Measurements from ENCODE around the gene TLCD5.

Gene TLCD5

GRCh38 chr11:120335908-120336640 lies 11.0 kb downstream of the TLCD5 start, which contains the start of gene ARHGEF12:
TSS of gene ARHGEF12 (plus strand) at chr11:120336413. CDS start at chr11:120337244, 831 bp downstream.
- DNase-seq (ENCODE audit: insufficient read length, low spot score): peak; percentile 78
- peak; percentile 48 for FAIRE-seq

- FAIRE-seq (peak; percentile 78), DNase-seq (ENCODE audit: insufficient read length, low spot score) (no peak)
Measured at GRCh38 chr11:120336641-120337354, 11.7 kb downstream of the TLCD5 start.

- DNase-seq (ENCODE audit: insufficient read length, low spot score): no peak
- peak; percentile 39 for FAIRE-seq
Measured at GRCh38 chr11:120337355-120338106, 12.4 kb downstream of the TLCD5 start.

GRCh38 chr11:120338107-120338933 lies 13.2 kb downstream of the TLCD5 start:
- DNase-seq (ENCODE audit: insufficient read length, low spot score) (no peak), FAIRE-seq (no peak)

DNA sequence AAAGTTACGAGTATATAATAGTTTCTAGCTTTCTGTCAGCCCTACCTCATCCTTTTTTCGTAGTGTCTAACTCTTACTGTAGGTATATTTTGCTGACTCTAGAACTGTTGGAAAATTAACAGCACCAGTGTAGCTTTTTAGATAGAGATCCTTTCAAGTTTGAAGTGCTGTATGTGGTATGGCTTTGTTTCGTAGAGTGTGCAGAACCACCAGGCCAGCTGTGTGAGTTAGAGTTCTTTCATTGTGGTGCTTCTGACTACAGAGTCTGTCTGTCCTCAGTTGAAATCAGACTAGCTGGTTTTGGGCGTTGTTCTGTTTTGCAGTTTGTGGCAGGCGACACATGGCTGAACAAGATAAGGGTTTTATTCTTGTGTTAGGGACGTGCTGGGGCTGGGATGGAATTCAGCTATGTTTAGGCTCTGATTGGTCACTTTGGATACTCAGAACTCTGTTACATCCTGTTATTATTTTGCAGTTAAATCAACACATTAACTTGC lies 14.3 kb downstream of the TLCD5 start:
- FAIRE-seq (no peak), DNase-seq (ENCODE audit: insufficient read length, low spot score) (no peak)

GRCh38 chr11:120340529-120340928 lies 15.4 kb downstream of the TLCD5 start:
- FAIRE-seq (no peak), DNase-seq (ENCODE audit: insufficient read length, low spot score) (no peak)

GRCh38 chr11:120342226-120342625 lies 17.1 kb downstream of the TLCD5 start:
- no peak for FAIRE-seq

GRCh38 chr11:120342678-120343077 lies 17.6 kb downstream of the TLCD5 start:
- FAIRE-seq (no peak), DNase-seq (ENCODE audit: insufficient read length, low spot score) (no peak)

More at GRCh38 chr11:120342226-120342625, 17.1 kb downstream of the TLCD5 start:
- DNase-seq (ENCODE audit: insufficient read length, low spot score): no peak

DNA sequence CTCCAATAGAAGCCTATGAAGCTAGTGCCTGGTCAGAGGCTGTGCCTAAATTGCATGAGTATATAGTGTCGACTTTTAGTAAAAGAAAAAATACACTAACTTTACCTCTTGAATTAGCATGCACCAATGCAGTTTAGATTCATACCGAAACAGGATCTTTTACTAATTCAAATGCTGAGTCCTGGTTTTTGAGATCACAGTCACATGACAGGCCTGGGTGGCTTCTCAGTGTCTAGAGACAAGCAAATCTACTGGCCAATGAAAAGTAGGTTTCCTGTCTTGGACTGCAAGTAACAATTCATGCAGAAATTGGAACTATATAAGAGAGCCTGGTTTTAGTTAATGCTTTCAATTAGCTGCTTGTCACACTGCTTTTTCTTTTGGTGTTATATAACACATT lies 18.3 kb downstream of the TLCD5 start:
- DNase-seq (ENCODE audit: insufficient read length, low spot score) (no peak), FAIRE-seq (peak; percentile 86)

GRCh38 chr11:120344302-120345004 lies 19.4 kb downstream of the TLCD5 start:
- DNase-seq (ENCODE audit: insufficient read length, low spot score) (peak; percentile 44), FAIRE-seq (peak; percentile 97)

GRCh38 chr11:120346233-120346632 lies 21.1 kb downstream of the TLCD5 start:
- FAIRE-seq (peak; percentile 35), DNase-seq (ENCODE audit: insufficient read length, low spot score) (no peak)

DNA sequence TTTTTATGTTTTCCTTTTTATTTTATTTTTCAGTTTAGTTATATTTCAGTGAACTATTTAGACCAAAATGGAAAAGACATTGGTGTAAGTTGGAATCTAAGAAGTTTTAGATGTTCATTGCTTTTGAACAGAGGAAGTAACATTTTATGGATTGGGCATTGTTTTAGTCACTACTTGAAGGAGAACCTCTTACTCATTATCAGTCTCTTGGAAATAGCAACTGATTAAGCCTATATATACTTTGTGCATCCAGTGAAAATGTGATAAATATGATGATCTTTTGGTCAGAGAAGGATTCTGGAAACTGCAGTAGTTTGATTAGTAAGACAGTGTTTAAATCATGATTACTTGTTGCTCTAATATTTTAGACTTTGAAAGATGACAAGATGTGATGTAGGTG lies 25.5 kb downstream of the TLCD5 start:
- DNase-seq (ENCODE audit: insufficient read length, low spot score) (no peak), FAIRE-seq (no peak)

DNA sequence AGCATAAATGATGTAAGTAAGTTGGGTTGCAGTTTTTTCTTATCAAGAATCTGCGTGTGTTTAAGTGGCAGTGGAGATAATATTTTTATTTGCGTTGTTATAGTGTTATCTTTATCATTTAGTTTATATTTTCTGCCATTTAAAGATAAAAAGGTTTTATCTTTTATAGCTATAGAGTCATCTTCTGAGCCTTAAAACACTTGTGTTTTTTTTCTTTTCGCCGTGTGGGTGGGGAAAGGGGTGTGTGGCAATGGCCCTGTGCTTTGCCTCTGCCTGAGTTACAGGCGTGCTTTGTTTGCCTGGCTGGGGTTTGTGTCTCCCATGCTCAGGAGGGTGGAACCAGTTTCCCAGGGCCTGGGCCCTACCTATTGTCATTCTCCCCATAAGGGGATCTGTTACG lies 27.3 kb downstream of the TLCD5 start:
- FAIRE-seq (no peak), DNase-seq (ENCODE audit: insufficient read length, low spot score) (no peak)

- FAIRE-seq (no peak), DNase-seq (ENCODE audit: insufficient read length, low spot score) (no peak)
Measured at GRCh38 chr11:120354068-120354467, 29.0 kb downstream of the TLCD5 start.

GRCh38 chr11:120354779-120355178 lies 29.7 kb downstream of the TLCD5 start:
- no peak for FAIRE-seq

GRCh38 chr11:120357620-120358019 lies 32.5 kb downstream of the TLCD5 start:
- DNase-seq (ENCODE audit: insufficient read length, low spot score) (no peak), FAIRE-seq (no peak)

More at GRCh38 chr11:120354779-120355178, 29.7 kb downstream of the TLCD5 start:
- no peak for DNase-seq (ENCODE audit: insufficient read length, low spot score)

DNA sequence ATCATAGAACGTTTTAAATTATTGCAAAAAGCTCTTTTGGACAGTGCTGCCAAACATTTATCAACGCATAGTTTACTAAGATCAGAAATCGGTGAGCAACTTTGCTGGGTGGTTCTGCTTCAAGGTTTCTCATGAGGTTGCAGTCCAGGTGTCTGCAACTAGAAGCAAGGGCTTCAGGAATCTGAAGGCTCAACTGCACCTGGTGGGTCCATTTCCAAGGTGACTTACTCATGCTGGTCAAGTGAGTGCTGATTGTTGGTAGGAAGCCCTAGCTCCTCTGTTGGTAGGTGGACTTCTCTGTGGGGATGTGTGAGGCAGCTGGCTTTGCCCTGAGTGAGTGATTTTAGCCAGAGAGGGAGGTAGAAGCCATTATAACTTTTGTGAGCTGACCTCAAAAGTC lies 33.6 kb downstream of the TLCD5 start:
- FAIRE-seq: no peak
- no peak for DNase-seq (ENCODE audit: insufficient read length, low spot score)

- no peak for FAIRE-seq
- DNase-seq (ENCODE audit: insufficient read length, low spot score): no peak
Measured at GRCh38 chr11:120363436-120363835, 38.3 kb downstream of the TLCD5 start.

DNA sequence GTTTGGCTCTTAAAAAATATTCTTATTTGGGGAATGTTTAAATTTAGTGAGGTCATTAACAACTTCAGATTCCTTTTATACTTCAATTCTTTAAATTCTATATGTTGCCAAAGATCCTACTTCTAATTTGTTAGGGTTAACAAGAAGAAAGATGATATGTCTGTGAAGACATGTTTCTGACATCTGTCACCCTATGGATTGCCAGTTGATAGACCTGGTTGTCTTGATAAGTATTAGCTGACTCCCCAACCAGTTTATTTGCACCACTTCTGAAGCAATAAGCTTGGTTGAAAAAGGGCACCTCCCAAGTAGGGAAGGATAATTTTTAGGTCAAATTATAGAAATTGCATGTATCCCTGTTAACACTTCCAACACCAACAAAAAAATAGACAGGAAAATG lies 40.4 kb downstream of the TLCD5 start:
- FAIRE-seq: no peak
- DNase-seq (ENCODE audit: insufficient read length, low spot score): no peak

DNA sequence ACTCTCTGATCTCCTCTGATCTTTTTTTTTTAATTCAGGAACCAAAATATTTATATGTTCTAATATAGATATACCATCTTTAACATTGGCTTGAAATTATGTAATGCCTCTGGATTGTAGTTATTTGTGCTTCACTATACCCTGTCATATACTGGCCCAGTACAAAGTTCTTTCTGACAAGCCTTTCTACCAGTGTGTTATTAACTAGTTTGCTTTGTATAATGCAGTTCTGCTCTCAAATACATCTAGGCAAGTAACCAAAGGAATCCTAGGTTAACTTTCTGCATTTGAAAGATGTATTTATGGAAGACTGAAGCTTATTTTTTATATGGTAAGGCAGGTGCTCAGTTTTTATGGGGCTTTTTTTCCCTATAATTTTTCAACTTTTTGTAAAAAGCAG lies 47.2 kb downstream of the TLCD5 start:
- DNase-seq (ENCODE audit: insufficient read length, low spot score): no peak
- FAIRE-seq: no peak
